Activated naive CD8-positive, alpha-beta T cell treated with anti-CD3 and anti-CD28 coated beads, Interleukin-2, amount 10 ng/mL, durations not matched to agents 7 days and 5 days (primary cell): ENCODE results near the gene CACNB3. TPM values are rescaled to one million over a fixed set of nuclear protein-coding genes. Genes with fewer than 3 reads are reported as not detected.
"Not testable (repeated sequence)": the region's sequence is repeated elsewhere in the genome, so short reads cannot be mapped to it uniquely, and the experiment has no call there.

Experiments
- ATAC-seq: fragments of 150-1000 bp; cut with Tn5 transposase; one replicate; pipeline ENCODE4 v1.10.0; 2021; ENCODE audit warnings: low read depth, moderate library complexity
- POLR2A ChIA-PET: fragments of 350-600 bp; sonication (Branson Sonifier 250); formaldehyde crosslinking; loops from one replicate; lab custom pipeline; 2021; ENCODE audit warnings: antibody characterized with exemption; lab: Charles Lee
- DNase-seq: peaks from one replicate; pipeline ENCODE4 v3.0.0; 2021
- H3K27ac Mint-ChIP-seq: one replicate; pipeline ENCODE4 v1.8.0; 2022; ENCODE audit warnings: mild to moderate bottlenecking, mixed read lengths
- H3K27me3 Mint-ChIP-seq: one replicate; pipeline ENCODE4 v1.8.0; 2022; ENCODE audit warnings: mild to moderate bottlenecking, moderate library complexity, mixed read lengths
- H3K36me3 Mint-ChIP-seq: one replicate; pipeline ENCODE4 v1.8.0; 2021; ENCODE audit warnings: mild to moderate bottlenecking, mixed read lengths
- H3K4me1 Mint-ChIP-seq: one replicate; pipeline ENCODE4 v1.8.0; 2021; ENCODE audit warnings: mixed read lengths
- H3K4me3 Mint-ChIP-seq: one replicate; pipeline ENCODE4 v1.8.0; 2022; ENCODE audit warnings: mild to moderate bottlenecking, moderate library complexity, mixed read lengths
- H3K9me3 Mint-ChIP-seq: one replicate; pipeline ENCODE4 v1.8.0; 2021; ENCODE audit warnings: mixed read lengths
- total RNA-seq, 2 experiments: library from RNA; stranded (reverse); gene quantifications; one replicate each; pipeline ENCODE4 v1.2.3, GENCODE V29; 2021

Gene CACNB3
- total RNA-seq, 2 experiments from 2014 or later = 13.4 to 20.0 TPM

GRCh38 chr12:48827513-48828096 is 9.3 kb downstream of the CACNB3 start:
- no peak for ATAC-seq
- no peaks in the 10 kb centered on the region for H3K9me3 Mint-ChIP-seq
- no peak for DNase-seq
- POLR2A ChIA-PET = interaction anchor here (1.0 to 1.5 kb wide), 2 partner anchors 10 to 12 kb away, joined by 3 read pairs; partner anchors contain the start of gene CACNB3
- no peak overlapping the region for H3K4me3 Mint-ChIP-seq
- no peaks in the 10 kb centered on the region for H3K4me1 Mint-ChIP-seq
- H3K36me3 Mint-ChIP-seq = peaks cover 12% of the 10 kb centered on the region
- no peaks in the 10 kb centered on the region for H3K27me3 Mint-ChIP-seq
- no peak overlapping the region for H3K27ac Mint-ChIP-seq

- ATAC-seq = no peak
- H3K36me3 Mint-ChIP-seq = peaks cover 12% of the 10 kb centered on the region
- POLR2A ChIA-PET = interaction anchor here (1.0 kb wide), 1 partner anchor 13 kb away, joined by 3 read pairs; no protein-coding TSS in a partner anchor
- H3K27ac Mint-ChIP-seq = no peak overlapping the region
- DNase-seq = no peak
- no peak overlapping the region for H3K4me3 Mint-ChIP-seq
- no peaks in the 10 kb centered on the region for H3K4me1 Mint-ChIP-seq
- H3K9me3 Mint-ChIP-seq = no peaks in the 10 kb centered on the region
- no peaks in the 10 kb centered on the region for H3K27me3 Mint-ChIP-seq
These were observed 10.0 kb downstream of the CACNB3 start for GRCh38 chr12:48828293-48828692.

- peaks cover 12% of the 10 kb centered on the region for H3K36me3 Mint-ChIP-seq
- no peaks in the 10 kb centered on the region for H3K27me3 Mint-ChIP-seq
- no peak for ATAC-seq
- H3K9me3 Mint-ChIP-seq = no peaks in the 10 kb centered on the region
- no peak overlapping the region for H3K4me3 Mint-ChIP-seq
- H3K4me1 Mint-ChIP-seq = no peaks in the 10 kb centered on the region
- no peak overlapping the region for H3K27ac Mint-ChIP-seq
- POLR2A ChIA-PET = interaction anchor here (1.0 kb wide), 1 partner anchor 13 kb away, joined by 3 read pairs; no protein-coding TSS in a partner anchor
- no peak for DNase-seq
These were observed 10.7 kb downstream of the CACNB3 start for GRCh38 chr12:48828841-48829575.

- Mint-ChIP-seq H3K4me1 (no peaks in the 10 kb centered on the region), H3K27ac (no peak overlapping the region), H3K27me3 (no peaks in the 10 kb centered on the region), H3K9me3 (no peaks in the 10 kb centered on the region), H3K4me3 (no peak overlapping the region), H3K36me3 (peaks cover 20% of the 10 kb centered on the region)
- DNase-seq (no peak), ATAC-seq (no peak)
- POLR2A ChIA-PET = no interaction called here
These were observed 13.0 kb downstream of the CACNB3 start for GRCh38 chr12:48831257-48831656.

GRCh38 chr12:48832321-48833060 is 14.2 kb downstream of the CACNB3 start:
- H3K36me3 Mint-ChIP-seq = peaks cover 29% of the 10 kb centered on the region
- POLR2A ChIA-PET = interaction anchor here (0.6 kb wide), 1 partner anchor 79 kb away, joined by 3 read pairs; no protein-coding TSS in a partner anchor
- no peaks in the 10 kb centered on the region for H3K27me3 Mint-ChIP-seq
- DNase-seq = no peak
- ATAC-seq = no peak
- H3K27ac Mint-ChIP-seq = no peak overlapping the region
- H3K4me1 Mint-ChIP-seq = no peaks in the 10 kb centered on the region
- no peak overlapping the region for H3K4me3 Mint-ChIP-seq
- no peaks in the 10 kb centered on the region for H3K9me3 Mint-ChIP-seq

- Mint-ChIP-seq H3K36me3 (peaks cover 32% of the 10 kb centered on the region), H3K4me1 (no peaks in the 10 kb centered on the region), H3K9me3 (no peaks in the 10 kb centered on the region), H3K27ac (no peak overlapping the region), H3K4me3 (no peak overlapping the region), H3K27me3 (no peaks in the 10 kb centered on the region)
- POLR2A ChIA-PET = no interaction called here
- ATAC-seq (no peak), DNase-seq (no peak)
These were observed 19.8 kb downstream of the CACNB3 start for GRCh38 chr12:48838048-48838447.

GRCh38 chr12:48842021-48842420 is 23.7 kb downstream of the CACNB3 start:
- H3K27me3 Mint-ChIP-seq, H3K9me3 Mint-ChIP-seq, DNase-seq, H3K4me1 Mint-ChIP-seq, H3K27ac Mint-ChIP-seq, POLR2A ChIA-PET, ATAC-seq, H3K4me3 Mint-ChIP-seq: not testable (repeated sequence)
- peaks cover 21% of the 10 kb centered on the region for H3K36me3 Mint-ChIP-seq

- DNase-seq = peak; percentile 87
- peaks cover 29% of the 10 kb centered on the region for H3K4me1 Mint-ChIP-seq
- no peaks in the 10 kb centered on the region for H3K9me3 Mint-ChIP-seq
- peak within 1 kb of the TSS; percentile 85 for H3K4me3 Mint-ChIP-seq
- peaks cover 15% of the 10 kb centered on the region for H3K36me3 Mint-ChIP-seq
- H3K27ac Mint-ChIP-seq = peak within 1 kb of the TSS; percentile 92
- H3K27me3 Mint-ChIP-seq = no peaks in the 10 kb centered on the region
- peak; percentile 95 for ATAC-seq
- POLR2A ChIA-PET = interaction anchor here (0.6 to 3.3 kb wide), 33 partner anchors 8 to 889 kb away, joined by 3 to 25 read pairs (median 4); partner anchors contain the start of genes ARF3, CCNT1, DDN and FKBP11
These were observed 33.8 kb downstream of the CACNB3 start, which contains the start of gene DDX23 for GRCh38 chr12:48851883-48852733. Gene DDX23, minus strand, starts transcription at chr12:48852163. Its CDS starts 6,381 bp downstream, at chr12:48845782.

GRCh38 chr12:48852734-48853688 is 34.7 kb downstream of the CACNB3 start:
- peak overlapping the region; percentile 85 for H3K4me3 Mint-ChIP-seq
- DNase-seq (peak; percentile 72), ATAC-seq (peak; percentile 24)
- H3K36me3 Mint-ChIP-seq = peaks cover 15% of the 10 kb centered on the region
- H3K27me3 Mint-ChIP-seq = no peaks in the 10 kb centered on the region
- POLR2A ChIA-PET = interaction anchor here (0.6 to 3.3 kb wide), 23 partner anchors 9 to 1043 kb away, joined by 3 to 25 read pairs (median 5); partner anchors contain the start of genes ARF3, CCNT1, DDN and FKBP11
- no peaks in the 10 kb centered on the region for H3K9me3 Mint-ChIP-seq
- peaks cover 28% of the 10 kb centered on the region for H3K4me1 Mint-ChIP-seq
- peak overlapping the region; percentile 92 for H3K27ac Mint-ChIP-seq

GRCh38 chr12:48854488-48854887 is 36.2 kb downstream of the CACNB3 start:
- ATAC-seq (no peak), DNase-seq (no peak)
- POLR2A ChIA-PET = no interaction called here
- H3K4me1 Mint-ChIP-seq = peaks cover 26% of the 10 kb centered on the region
- H3K4me3 Mint-ChIP-seq = no peak overlapping the region
- no peak overlapping the region for H3K27ac Mint-ChIP-seq
- H3K27me3 Mint-ChIP-seq = no peaks in the 10 kb centered on the region
- H3K9me3 Mint-ChIP-seq = no peaks in the 10 kb centered on the region
- peaks cover 13% of the 10 kb centered on the region for H3K36me3 Mint-ChIP-seq

- POLR2A ChIA-PET, H3K4me3 Mint-ChIP-seq, DNase-seq, ATAC-seq, H3K27me3 Mint-ChIP-seq, H3K9me3 Mint-ChIP-seq, H3K27ac Mint-ChIP-seq: not testable (repeated sequence)
- Mint-ChIP-seq H3K4me1 (peaks cover 23% of the 10 kb centered on the region), H3K36me3 (peaks cover 11% of the 10 kb centered on the region)
These were observed 36.6 kb downstream of the CACNB3 start for GRCh38 chr12:48854932-48855331.
